ENCODE results near the gene PDZRN3.

The PDZRN3 gene

DNA sequence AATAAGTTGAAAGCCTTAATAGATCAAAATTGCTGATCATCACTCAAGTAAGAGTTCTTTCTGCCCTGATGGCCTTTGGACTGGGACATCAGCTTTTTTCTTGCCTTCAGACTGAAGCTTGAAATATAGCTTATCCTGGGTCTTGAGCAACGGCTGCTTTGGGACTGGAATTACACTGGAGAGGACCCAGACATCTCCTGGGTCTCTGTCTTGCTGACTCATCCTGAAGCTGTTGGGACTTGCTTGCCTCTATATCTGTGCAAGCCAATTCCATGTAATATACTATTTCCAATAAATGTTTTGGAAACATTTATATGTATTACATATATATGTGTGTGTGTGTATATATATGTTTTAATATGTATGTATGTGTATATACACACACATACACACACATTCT lies 260.2 kb downstream of the PDZRN3 start:
- TF ChIP-seq SIN3A (IDR thresholded peaks at IDR 0.05; ENCODE audit: borderline replicate concordance, insufficient read depth, low read length) (no peak), POLR2AphosphoS5 (IDR thresholded peaks at IDR 0.05; ENCODE audit: low read depth, low read length) (no peak), FOXP2 (optimal IDR thresholded peaks at IDR 0.05; ENCODE audit: borderline replicate concordance, extremely low read depth, extremely low read length, insufficient read depth) (no peak), REST (IDR thresholded peaks at IDR 0.05; ENCODE audit: insufficient read depth in 1 of 2, low read depth in 2 of 2, low read length in 2 of 2) (no peak), TAF1 (IDR thresholded peaks at IDR 0.05; ENCODE audit: borderline replicate concordance, insufficient read depth, low read length) (no peak)

- TF ChIP-seq REST (IDR thresholded peaks at IDR 0.05; ENCODE audit: insufficient read depth in 1 of 2, low read depth in 2 of 2, low read length in 2 of 2) = no peak
- no peak for TF ChIP-seq POLR2AphosphoS5 (IDR thresholded peaks at IDR 0.05; ENCODE audit: low read depth, low read length)
- TF ChIP-seq FOXP2 (optimal IDR thresholded peaks at IDR 0.05; ENCODE audit: borderline replicate concordance, extremely low read depth, extremely low read length, insufficient read depth) = no peak
- no peak for TF ChIP-seq TAF1 (IDR thresholded peaks at IDR 0.05; ENCODE audit: borderline replicate concordance, insufficient read depth, low read length)
- no peak for TF ChIP-seq SIN3A (IDR thresholded peaks at IDR 0.05; ENCODE audit: borderline replicate concordance, insufficient read depth, low read length)
These were observed 261.6 kb downstream of the PDZRN3 start for GRCh38 chr3:73363093-73363492.

DNA sequence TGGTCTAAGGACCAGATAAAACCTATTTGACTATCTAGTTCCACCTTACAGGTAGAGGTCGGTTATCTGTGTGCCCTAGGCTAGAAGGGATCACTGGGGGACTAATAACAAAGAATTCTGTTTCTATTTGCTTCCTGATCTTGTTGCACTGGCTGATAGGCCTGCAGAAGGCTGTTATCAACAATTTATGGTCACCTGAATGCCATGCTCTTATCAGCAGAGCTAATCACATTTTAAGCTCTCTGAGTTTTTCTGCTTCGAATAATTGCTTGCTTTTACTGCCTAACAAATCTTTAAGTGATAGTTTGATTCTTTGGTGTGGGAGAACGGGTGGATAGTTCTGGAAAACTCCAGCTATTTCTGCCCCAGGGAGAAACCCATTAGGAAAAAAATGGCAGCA lies 263.1 kb downstream of the PDZRN3 start:
- TF ChIP-seq TAF1 (IDR thresholded peaks at IDR 0.05; ENCODE audit: borderline replicate concordance, insufficient read depth, low read length) (no peak), FOXP2 (optimal IDR thresholded peaks at IDR 0.05; ENCODE audit: borderline replicate concordance, extremely low read depth, extremely low read length, insufficient read depth) (no peak), SIN3A (IDR thresholded peaks at IDR 0.05; ENCODE audit: borderline replicate concordance, insufficient read depth, low read length) (no peak), REST (IDR thresholded peaks at IDR 0.05; ENCODE audit: insufficient read depth in 1 of 2, low read depth in 2 of 2, low read length in 2 of 2) (no peak), POLR2AphosphoS5 (IDR thresholded peaks at IDR 0.05; ENCODE audit: low read depth, low read length) (no peak)

DNA sequence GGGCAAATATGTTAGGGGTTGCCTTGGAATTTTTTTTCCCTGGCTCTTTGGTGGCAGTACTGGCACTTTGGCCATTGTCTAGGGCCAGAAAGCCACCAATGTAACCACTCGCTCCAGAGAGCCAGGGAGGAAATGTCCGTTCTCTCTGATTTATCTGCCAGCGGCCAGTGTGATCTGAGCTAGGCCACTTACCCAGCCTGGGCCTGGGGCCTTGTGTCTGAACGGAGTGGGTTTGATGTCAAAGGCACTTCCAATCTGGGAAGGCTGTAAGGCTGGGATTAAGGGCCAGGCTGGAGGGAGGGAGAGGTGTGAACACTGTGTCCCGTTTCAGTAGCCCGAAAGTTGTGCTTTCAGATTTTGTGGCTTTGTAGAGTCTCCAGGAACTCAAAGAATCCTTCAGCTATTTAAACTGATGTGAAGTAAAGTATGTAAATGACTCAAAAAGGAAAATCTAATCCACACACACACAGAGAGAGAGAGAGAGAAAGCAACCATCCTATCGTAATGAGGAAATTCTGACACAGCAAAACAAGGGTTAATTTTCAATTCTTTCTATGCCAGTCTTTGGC lies 271.0 kb downstream of the PDZRN3 start:
- TF ChIP-seq REST (IDR thresholded peaks at IDR 0.05; ENCODE audit: insufficient read depth in 1 of 2, low read depth in 2 of 2, low read length in 2 of 2) = no peak
- no peak for TF ChIP-seq SIN3A (IDR thresholded peaks at IDR 0.05; ENCODE audit: borderline replicate concordance, insufficient read depth, low read length)
- no peak for TF ChIP-seq POLR2AphosphoS5 (IDR thresholded peaks at IDR 0.05; ENCODE audit: low read depth, low read length)
- no peak for TF ChIP-seq FOXP2 (optimal IDR thresholded peaks at IDR 0.05; ENCODE audit: borderline replicate concordance, extremely low read depth, extremely low read length, insufficient read depth)
- TF ChIP-seq TAF1 (IDR thresholded peaks at IDR 0.05; ENCODE audit: borderline replicate concordance, insufficient read depth, low read length) = no peak
